ENCODE data around the gene PPAN. TPM values are rescaled to one million over a fixed set of nuclear protein-coding genes. Genes with fewer than 3 reads are reported as not detected.

The PPAN gene
- total RNA-seq, 4 donors from 2014 or later, result 38.7 to 61.3 (median 52.9) TPM

GRCh38 chr19:10113592-10113963 is 7.4 kb downstream of the PPAN start:
- H3K4me3 ChIP-seq (ENCODE audit: low read depth, poor library complexity, severe bottlenecking), result no peak overlapping the region
- no peak for TF ChIP-seq POLR2A (IDR thresholded peaks at IDR 0.05)
- TF ChIP-seq, protein P1, sequence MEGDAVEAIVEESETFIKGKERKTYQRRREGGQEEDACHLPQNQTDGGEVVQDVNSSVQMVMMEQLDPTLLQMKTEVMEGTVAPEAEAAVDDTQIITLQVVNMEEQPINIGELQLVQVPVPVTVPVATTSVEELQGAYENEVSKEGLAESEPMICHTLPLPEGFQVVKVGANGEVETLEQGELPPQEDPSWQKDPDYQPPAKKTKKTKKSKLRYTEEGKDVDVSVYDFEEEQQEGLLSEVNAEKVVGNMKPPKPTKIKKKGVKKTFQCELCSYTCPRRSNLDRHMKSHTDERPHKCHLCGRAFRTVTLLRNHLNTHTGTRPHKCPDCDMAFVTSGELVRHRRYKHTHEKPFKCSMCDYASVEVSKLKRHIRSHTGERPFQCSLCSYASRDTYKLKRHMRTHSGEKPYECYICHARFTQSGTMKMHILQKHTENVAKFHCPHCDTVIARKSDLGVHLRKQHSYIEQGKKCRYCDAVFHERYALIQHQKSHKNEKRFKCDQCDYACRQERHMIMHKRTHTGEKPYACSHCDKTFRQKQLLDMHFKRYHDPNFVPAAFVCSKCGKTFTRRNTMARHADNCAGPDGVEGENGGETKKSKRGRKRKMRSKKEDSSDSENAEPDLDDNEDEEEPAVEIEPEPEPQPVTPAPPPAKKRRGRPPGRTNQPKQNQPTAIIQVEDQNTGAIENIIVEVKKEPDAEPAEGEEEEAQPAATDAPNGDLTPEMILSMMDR (IDR thresholded peaks at IDR 0.05), result no peak
- DNase-seq (ENCODE audit: low spot score in 2 of 2), result no peak
- WGBS, 2 donors, result 63 to 70% methylated on average over 11 to 19 of the region's 19 CpGs
- intact Hi-C loops (cut with DNase I; ENCODE audit: low total_unique reads), result loop anchor here (10.0 kb wide), 2 partner anchors 131 to 179 kb away; partner anchors contain the start of gene OLFM2

- no peak for DNase-seq (ENCODE audit: low spot score in 2 of 2)
- H3K4me3 ChIP-seq (ENCODE audit: low read depth, poor library complexity, severe bottlenecking), result no peak overlapping the region
- 80 to 81% methylated on average over 24 to 34 of the region's 43 CpGs for WGBS, 2 donors
- no peak for TF ChIP-seq POLR2A (IDR thresholded peaks at IDR 0.05)
- TF ChIP-seq, protein P1 (IDR thresholded peaks at IDR 0.05), result no peak
- intact Hi-C loops (cut with DNase I; ENCODE audit: low total_unique reads), result loop anchor here (10.0 kb wide), 2 partner anchors 131 to 179 kb away; partner anchors contain the start of gene OLFM2
Observed at GRCh38 chr19:10113964-10114650, 7.9 kb downstream of the PPAN start.

DNA sequence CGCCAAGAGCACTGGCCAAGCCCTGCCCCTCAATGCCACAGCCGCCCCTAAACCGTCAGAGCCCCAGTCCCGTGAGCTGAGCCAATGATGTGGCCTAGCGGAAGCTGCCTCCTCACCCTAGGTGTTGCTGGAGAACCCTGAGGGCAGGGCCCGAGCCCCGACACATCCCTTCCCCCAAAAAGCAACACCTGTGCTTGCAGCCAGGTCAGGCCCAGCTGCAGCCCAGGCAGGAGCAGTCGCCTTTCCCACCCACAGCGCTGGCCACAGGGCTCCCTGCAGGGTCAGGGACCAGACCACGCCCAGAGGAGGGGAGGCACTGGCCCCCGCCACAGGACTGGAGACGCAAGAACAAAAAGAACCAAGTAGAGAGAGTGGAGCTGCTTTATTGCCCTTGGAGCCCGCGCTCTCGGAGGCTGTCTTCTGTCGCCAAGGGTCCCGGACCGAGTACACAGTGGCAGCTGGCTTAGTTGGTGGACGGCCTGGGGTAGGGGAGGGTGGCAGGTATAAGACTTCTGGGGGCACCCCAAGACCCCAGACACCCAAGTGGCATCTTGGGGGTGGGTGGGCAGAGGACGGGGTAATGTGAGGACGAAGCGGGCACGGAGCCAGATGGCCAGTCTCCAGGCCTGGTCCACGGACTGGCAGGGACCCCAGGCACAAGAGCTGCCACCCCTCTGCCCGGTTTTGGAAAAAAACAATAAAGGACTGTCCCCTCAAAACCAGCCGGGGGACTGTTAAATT is 8.7 kb downstream of the PPAN start:
- 70 to 76% methylated on average over 23 to 24 of the region's 26 CpGs for WGBS, 2 donors
- TF ChIP-seq, protein P1 (IDR thresholded peaks at IDR 0.05), result no peak
- no peak for TF ChIP-seq POLR2A (IDR thresholded peaks at IDR 0.05)
- intact Hi-C loops (cut with DNase I; ENCODE audit: low total_unique reads), result loop anchor here (10.0 kb wide), 2 partner anchors 130 to 180 kb away; partner anchors contain the start of gene OLFM2
- H3K4me3 ChIP-seq (ENCODE audit: low read depth, poor library complexity, severe bottlenecking), result no peak overlapping the region
- no peak for DNase-seq (ENCODE audit: low spot score in 2 of 2)

- TF ChIP-seq POLR2A (IDR thresholded peaks at IDR 0.05), result no peak
- TF ChIP-seq, protein P1 (IDR thresholded peaks at IDR 0.05), result no peak
- no peak overlapping the region for H3K4me3 ChIP-seq (ENCODE audit: low read depth, poor library complexity, severe bottlenecking)
- intact Hi-C loops (cut with DNase I; ENCODE audit: low total_unique reads), result loop anchor here (10.0 kb wide), 2 partner anchors 129 to 181 kb away; partner anchors contain the start of gene OLFM2
- no peak for DNase-seq (ENCODE audit: low spot score in 2 of 2)
- WGBS, 2 donors, result 82 to 84% methylated on average over 44 to 45 of the region's 45 CpGs
Observed at GRCh38 chr19:10115392-10116084, 9.4 kb downstream of the PPAN start.

DNA sequence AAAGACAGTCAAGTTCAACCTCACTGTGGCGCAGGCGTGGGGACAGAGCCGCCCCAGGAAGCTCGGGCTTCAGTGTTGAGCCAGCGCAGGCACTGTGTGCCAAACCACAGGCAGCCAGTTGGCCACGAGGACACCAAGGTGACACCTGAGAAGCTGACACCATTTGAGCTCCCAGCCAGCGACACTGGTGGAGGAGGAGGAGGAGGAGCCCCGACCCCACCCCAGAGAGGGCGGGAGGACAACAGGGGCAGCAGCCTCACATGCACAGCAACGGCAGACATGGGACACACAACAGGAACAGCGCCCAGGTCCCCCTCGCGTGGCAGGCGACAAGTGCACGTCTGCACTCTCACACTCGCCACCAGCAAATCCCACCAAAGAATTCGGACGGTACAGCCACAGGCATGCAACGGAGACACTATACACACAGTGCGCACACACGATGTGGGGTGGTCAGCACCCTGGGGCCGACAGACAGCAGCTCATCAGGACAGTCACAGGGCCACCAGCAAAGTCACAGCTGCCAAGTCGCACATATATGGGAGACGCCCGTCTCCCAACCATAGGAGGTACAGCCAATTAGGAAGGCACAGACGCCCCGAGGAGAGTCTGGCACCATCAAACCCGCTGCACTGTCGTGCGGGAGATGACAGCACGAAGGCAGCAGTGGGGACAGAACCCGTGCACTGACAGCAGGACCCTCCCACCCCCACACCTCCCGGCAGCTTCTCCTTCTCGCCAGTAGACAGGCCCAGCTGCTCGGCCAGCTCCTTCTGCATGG is 10.1 kb downstream of the PPAN start:
- DNase-seq (ENCODE audit: low spot score in 2 of 2), result no peak
- intact Hi-C loops (cut with DNase I; ENCODE audit: low total_unique reads), result loop anchor here (10.0 kb wide), 2 partner anchors 129 to 181 kb away; partner anchors contain the start of gene OLFM2
- TF ChIP-seq, protein P1 (IDR thresholded peaks at IDR 0.05), result no peak
- no peak for TF ChIP-seq POLR2A (IDR thresholded peaks at IDR 0.05)

More for the DNA sequence above, 10.1 kb downstream of the PPAN start:
- WGBS, 2 donors, result 80 to 86% methylated on average over 28 to 29 of the region's 35 CpGs
- H3K4me3 ChIP-seq (ENCODE audit: low read depth, poor library complexity, severe bottlenecking), result no peak overlapping the region

All from lower leg skin (tissue), 4 donors.